ENCODE data around the gene SPTBN1. TPM values are rescaled to one million over a fixed set of nuclear protein-coding genes. Genes with fewer than 3 reads are reported as not detected.
"Not testable (repeated sequence)": the region's sequence is repeated elsewhere in the genome, so short reads cannot be mapped to it uniquely, and the experiment has no call there.

The SPTBN1 gene
- total RNA-seq, 2 experiments from 2014 or later, result 82.9 to 109 TPM

DNA sequence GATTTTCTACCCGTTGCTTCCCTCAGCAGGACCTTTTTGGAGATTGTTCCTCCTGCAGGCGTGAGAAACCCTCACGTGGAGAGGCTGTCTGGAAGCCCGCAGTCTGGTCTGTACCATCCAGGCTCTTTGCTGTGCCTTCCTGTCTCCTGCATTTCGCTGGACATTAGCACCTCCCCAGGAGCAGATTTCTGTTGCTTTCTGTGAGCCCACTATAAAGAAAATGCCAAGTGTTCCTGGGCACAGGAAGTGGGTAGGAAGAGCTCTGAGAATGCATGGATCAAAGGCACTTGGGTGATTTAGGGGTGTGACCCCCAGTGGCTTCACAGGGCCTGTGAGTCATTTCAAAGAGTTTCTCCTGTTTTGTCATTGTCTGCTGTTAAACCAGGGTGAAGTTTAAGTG is 27.3 kb downstream of the SPTBN1 start:
- Mint-ChIP-seq H3K27ac (no peak overlapping the region), H3K27me3 (peaks cover 7% of the 10 kb centered on the region), H3K36me3 (no peaks in the 10 kb centered on the region), H3K4me3 (no peak overlapping the region), H3K4me1 (no peaks in the 10 kb centered on the region), H3K9me3 (ENCODE audit: low read depth) (peaks cover 3% of the 10 kb centered on the region)
- CTCF ChIA-PET, result no interaction called here
- no peak for ATAC-seq
- DNase-seq, result no peak

DNA sequence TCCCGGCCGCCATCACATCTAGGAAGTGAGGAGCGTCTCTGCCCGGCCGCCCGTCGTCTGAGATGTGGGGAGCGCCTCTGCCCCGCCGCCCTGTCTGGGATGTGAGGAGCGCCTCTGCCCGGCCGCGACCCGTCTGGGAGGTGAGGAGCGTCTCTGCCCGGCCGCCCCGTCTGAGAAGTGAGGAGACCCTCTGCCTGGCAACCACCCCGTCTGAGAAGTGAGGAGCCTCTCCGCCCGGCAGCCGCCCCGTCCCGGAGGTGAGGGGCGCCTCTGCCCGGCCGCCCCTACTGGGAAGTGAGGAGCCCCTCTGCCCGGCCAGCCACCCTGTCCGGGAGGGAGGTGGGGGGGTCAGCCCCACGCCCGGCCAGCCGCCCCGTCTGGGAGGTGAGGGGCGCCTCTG is 29.6 kb downstream of the SPTBN1 start:
- CTCF ChIA-PET; DNase-seq; H3K4me3 Mint-ChIP-seq; H3K27ac Mint-ChIP-seq; H3K4me1 Mint-ChIP-seq; H3K9me3 Mint-ChIP-seq (ENCODE audit: low read depth); ATAC-seq; H3K36me3 Mint-ChIP-seq: not testable (repeated sequence)
- H3K27me3 Mint-ChIP-seq, result peaks cover 13% of the 10 kb centered on the region

DNA sequence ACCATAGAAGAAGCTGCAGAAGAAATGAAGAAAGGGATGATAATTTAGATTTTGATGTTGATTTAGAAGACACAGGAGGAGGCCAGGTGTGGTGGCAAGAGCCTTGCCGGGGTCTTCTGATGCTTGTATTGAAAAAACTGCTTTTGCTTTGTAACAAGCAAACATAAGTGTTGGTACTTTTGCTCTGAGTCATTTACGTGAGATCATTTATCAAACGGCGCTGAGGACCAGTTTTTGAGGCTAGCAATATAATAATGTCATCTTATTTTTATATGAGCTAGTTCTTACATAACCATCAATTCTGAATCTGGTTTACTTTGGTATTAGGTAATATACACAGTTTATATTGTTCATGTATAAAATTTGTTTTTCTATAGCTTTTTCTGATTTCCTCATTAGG is 30.6 kb downstream of the SPTBN1 start:
- no peaks in the 10 kb centered on the region for H3K36me3 Mint-ChIP-seq
- H3K9me3 Mint-ChIP-seq (ENCODE audit: low read depth), result peaks cover 3% of the 10 kb centered on the region
- H3K4me1 Mint-ChIP-seq, result no peaks in the 10 kb centered on the region
- no peak overlapping the region for H3K27ac Mint-ChIP-seq
- no peak for ATAC-seq
- DNase-seq, result no peak
- no peak overlapping the region for H3K4me3 Mint-ChIP-seq
- peaks cover 18% of the 10 kb centered on the region for H3K27me3 Mint-ChIP-seq
- CTCF ChIA-PET, result no interaction called here

DNA sequence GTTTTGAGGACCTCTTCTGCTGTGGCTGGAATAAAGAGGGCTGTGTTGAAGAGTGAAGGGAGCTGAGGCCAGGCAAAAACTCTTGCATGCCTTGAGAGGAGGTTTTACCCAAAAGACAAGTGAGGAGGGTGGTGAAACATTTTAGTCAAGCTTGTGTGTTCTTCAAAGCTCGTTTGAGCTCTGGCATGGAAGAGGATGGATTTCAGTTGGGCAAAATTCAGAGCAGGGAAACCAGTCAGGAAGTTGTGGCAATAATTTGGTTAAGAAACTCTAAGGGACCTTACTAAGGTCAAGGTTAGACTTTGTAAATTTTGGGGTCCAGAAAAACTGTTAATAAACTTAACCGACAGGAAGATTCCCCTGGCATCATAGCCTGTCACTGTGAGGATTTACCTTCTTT is 34.7 kb downstream of the SPTBN1 start:
- ATAC-seq (no peak), DNase-seq (no peak)
- Mint-ChIP-seq H3K27me3 (peaks cover 31% of the 10 kb centered on the region), H3K4me1 (no peaks in the 10 kb centered on the region), H3K36me3 (no peaks in the 10 kb centered on the region), H3K4me3 (no peak overlapping the region), H3K9me3 (ENCODE audit: low read depth) (no peaks in the 10 kb centered on the region), H3K27ac (no peak overlapping the region)
- CTCF ChIA-PET, result no interaction called here

DNA sequence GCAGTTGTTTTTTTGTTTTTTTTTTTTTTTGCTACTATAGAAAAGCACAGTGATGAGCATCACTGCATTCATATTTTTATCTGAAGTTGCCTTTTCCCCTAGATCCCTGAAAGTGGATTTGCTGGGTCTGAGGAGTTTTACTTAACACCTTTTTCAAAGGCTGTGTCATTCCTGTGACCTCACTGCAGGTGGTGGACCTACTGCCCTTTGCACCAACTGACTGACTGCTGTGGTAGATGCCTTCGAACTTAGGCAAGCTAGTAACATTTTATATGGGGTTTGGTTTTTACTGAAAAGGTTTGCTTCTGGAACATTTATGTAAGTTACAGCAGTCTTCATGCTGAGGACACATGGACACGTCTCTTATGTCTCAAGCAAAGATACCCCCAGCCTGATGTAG is 36.2 kb downstream of the SPTBN1 start:
- no peak for DNase-seq
- no peak for ATAC-seq
- Mint-ChIP-seq H3K27me3 (peaks cover 33% of the 10 kb centered on the region), H3K4me3 (no peak overlapping the region), H3K9me3 (ENCODE audit: low read depth) (no peaks in the 10 kb centered on the region), H3K36me3 (no peaks in the 10 kb centered on the region), H3K4me1 (no peaks in the 10 kb centered on the region), H3K27ac (no peak overlapping the region)
- CTCF ChIA-PET, result no interaction called here

DNA sequence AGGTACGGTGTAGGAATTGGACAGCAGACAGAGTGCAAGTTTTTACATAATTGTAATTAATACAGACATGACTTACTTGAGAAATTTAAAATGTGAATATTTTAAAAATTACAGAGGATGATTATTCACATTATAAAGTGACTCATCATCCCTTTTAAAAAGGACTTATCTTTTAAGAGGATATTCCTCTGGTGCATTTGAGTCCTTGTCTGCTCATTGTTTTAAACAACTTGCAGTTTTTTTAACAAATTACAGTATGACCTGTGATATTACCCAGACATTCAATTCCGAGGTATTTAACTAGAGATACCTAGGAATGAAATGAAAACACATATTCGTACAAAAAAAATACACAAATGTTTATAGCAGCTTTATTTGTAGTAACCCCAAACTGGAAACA is 38.0 kb downstream of the SPTBN1 start:
- ATAC-seq (no peak), DNase-seq (no peak)
- Mint-ChIP-seq H3K27me3 (peaks cover 34% of the 10 kb centered on the region), H3K4me1 (no peaks in the 10 kb centered on the region), H3K27ac (no peak overlapping the region), H3K4me3 (no peak overlapping the region), H3K9me3 (ENCODE audit: low read depth) (no peaks in the 10 kb centered on the region), H3K36me3 (no peaks in the 10 kb centered on the region)
- CTCF ChIA-PET, result no interaction called here

DNA sequence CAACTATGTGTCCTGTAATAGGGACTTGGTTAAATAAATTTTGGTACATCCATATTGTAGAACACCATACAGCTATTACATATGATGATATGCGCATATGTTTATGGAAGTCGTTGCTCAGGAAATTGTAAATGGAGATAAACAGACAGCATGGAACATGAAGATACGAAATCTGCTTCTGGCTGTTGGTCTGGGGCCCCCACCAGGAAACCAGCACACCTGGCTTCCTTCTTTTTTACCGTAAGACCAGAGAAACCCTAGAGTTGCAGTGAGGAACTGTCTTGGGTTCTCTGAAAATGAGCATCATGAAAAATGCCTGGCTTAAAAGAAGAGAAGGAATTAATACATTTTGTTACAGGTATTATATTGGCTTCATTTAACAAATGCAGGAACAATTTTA is 40.8 kb downstream of the SPTBN1 start:
- Mint-ChIP-seq H3K27me3 (peaks cover 26% of the 10 kb centered on the region), H3K4me1 (no peaks in the 10 kb centered on the region), H3K36me3 (no peaks in the 10 kb centered on the region), H3K27ac (no peak overlapping the region), H3K4me3 (no peak overlapping the region), H3K9me3 (ENCODE audit: low read depth) (no peaks in the 10 kb centered on the region)
- no peak for ATAC-seq
- CTCF ChIA-PET, result interaction anchor here (0.7 kb wide), 1 partner anchor 429 kb away, joined by 3 read pairs; no protein-coding TSS in a partner anchor
- DNase-seq, result no peak

DNA sequence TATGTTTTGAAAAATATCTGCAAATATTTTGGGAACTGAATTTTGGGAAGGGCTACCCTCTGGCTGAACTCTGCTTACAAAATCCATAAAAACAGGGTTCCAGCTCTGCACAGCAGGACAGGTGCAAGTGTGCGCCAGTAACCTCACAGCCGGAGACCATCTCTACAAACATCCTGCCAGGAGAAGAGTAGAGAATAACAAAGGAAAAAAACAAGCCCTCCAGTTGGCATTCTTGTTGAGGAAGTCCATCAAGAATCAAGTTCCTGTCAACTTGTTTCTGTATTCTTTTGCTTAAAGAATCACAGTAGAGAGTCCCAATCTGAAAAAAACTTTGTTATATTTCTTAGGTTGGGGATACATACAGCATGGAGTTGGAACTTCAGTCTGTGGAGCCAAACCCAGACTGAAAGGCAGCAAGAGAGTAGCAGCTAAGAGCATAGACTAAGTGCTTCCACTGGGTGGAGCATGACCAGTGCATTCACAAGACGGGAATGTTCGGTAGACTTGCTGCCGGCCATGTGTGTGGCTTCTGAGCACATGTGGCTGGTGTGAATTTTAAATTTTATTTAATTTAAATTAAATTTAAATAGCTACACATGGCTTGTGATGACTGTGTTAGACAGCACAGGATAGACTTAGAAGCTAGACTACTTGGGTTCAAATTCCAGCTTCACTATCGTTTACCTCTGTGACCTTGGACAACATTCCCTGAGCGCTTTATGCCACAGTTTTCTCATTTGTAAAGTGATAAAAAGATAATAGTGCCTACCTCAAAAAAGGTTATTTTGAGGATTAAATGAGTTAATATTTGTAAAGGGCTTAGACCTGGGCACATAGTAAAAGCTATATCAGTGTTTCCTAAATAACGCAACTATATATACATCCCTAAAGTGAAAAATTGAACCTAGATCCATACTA is 41.9 kb downstream of the SPTBN1 start:
- no peaks in the 10 kb centered on the region for H3K36me3 Mint-ChIP-seq
- H3K9me3 Mint-ChIP-seq (ENCODE audit: low read depth), result no peaks in the 10 kb centered on the region
- no peaks in the 10 kb centered on the region for H3K4me1 Mint-ChIP-seq
- H3K4me3 Mint-ChIP-seq, result no peak overlapping the region
- H3K27ac Mint-ChIP-seq, result no peak overlapping the region
- H3K27me3 Mint-ChIP-seq, result peaks cover 22% of the 10 kb centered on the region
- DNase-seq (no peak), ATAC-seq (no peak)
- CTCF ChIA-PET, result no interaction called here

DNA sequence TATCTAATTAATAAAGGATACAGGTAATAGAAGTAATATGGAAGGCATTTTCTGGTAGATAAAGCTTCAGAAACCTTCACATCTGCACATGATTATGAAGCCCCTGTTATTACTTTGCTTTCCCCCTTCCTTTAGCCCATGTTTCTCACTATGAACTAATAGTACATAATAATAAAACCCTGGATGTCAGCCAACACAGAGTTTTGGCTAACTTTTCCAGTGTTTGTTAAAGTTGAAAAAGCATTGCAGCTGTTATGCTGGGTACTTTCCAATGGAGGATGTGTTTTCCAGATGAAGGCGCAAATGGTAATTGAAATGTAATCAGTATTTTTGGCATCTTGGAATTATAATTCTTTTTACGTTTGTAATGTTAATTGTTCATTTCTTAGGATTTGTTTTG is 43.5 kb downstream of the SPTBN1 start:
- Mint-ChIP-seq H3K9me3 (ENCODE audit: low read depth) (no peaks in the 10 kb centered on the region), H3K27ac (no peak overlapping the region), H3K36me3 (no peaks in the 10 kb centered on the region), H3K4me3 (no peak overlapping the region), H3K27me3 (peaks cover 15% of the 10 kb centered on the region), H3K4me1 (no peaks in the 10 kb centered on the region)
- CTCF ChIA-PET, result no interaction called here
- DNase-seq (no peak), ATAC-seq (no peak)

DNA sequence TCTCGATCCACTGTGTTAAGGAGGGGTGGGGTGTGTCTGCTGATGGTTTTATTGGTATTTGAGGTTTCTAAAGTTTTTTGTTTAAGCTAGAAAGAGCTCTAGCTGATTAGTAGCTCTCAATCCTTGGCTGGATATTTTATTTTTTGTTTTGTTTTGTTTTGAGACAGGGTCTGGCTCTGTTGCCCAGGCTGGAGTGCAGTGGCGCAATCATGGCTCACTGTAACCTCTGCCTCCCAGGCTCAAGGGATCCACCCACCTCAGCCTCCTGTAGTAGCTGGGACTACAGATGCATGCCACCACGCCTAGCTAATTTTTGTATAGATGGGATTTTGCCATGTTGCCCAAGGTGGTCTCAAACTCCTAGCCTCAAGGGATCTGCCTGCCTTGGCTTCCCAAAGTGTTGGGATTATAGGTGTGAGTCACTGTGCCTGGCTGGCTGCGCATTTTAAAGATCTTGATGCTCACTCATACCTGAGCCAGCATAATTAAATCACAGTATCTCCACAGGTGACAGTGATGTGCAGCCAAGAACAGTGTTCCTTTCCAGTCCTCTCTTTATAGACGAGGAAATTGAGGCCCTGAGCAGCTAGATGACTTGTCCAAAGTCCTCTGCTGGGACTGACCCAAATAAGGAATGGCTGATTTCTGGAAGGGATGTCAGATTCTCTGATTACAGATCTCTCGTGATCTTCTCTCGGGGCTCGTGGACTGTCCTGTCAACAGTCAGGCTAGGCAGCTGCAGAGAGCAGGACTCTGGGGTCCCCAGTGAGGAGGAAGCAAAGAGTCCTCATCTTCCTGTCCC is 44.5 kb downstream of the SPTBN1 start:
- no peaks in the 10 kb centered on the region for H3K36me3 Mint-ChIP-seq
- ATAC-seq (no peak), DNase-seq (no peak)
- H3K4me1 Mint-ChIP-seq, result no peaks in the 10 kb centered on the region
- no peak overlapping the region for H3K4me3 Mint-ChIP-seq
- CTCF ChIA-PET, result interaction anchor here (2.2 kb wide), 1 partner anchor 393 kb away, joined by 7 read pairs; no protein-coding TSS in a partner anchor
- H3K27me3 Mint-ChIP-seq, result peaks cover 10% of the 10 kb centered on the region
- no peaks in the 10 kb centered on the region for H3K9me3 Mint-ChIP-seq (ENCODE audit: low read depth)
- no peak overlapping the region for H3K27ac Mint-ChIP-seq

DNA sequence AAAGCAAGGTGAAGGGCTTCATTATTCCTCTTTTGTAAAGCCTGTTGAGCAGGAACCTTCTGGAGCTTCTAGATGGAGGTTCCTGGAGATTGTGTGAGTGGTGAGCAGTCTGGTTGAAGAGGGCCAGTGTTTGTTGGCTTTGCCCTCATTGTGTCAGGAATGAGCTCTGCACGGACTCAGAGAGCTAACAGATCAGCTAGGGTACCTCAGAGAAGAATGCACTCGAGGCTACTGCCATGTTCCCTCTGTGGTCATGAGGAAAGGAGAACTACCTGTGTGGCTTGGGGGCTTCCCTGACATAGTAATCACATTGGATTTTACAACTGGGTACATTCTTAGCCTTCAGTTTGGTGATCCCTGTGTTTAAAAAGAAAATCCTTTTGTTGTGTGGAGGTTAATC is 46.6 kb downstream of the SPTBN1 start:
- no peak overlapping the region for H3K27ac Mint-ChIP-seq
- CTCF ChIA-PET, result interaction anchor here (1.6 to 2.1 kb wide), 3 partner anchors 9 to 396 kb away, joined by 3 to 16 read pairs (median 6); no protein-coding TSS in a partner anchor

DNA sequence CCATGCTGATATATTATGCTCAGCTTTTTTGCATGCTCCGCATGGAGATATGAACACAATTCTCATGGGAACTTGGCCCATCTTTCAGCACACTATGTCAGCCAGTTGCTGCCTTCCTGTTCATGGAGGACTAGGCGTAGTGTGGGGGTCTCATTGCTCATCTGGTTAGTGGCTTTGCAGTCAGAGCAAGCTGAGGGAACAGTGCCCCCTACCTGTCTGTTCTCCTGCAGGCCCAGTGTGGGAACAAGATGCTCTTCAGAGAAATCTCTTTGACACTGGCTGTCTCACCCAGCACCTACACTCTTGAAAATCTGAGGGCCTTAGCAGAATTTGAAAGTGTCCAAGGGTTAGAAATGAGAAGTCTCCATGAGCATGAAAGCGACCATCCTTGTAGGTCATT is 47.1 kb downstream of the SPTBN1 start:
- H3K27ac Mint-ChIP-seq, result no peak overlapping the region
- H3K9me3 Mint-ChIP-seq (ENCODE audit: low read depth), result no peaks in the 10 kb centered on the region
- no peaks in the 10 kb centered on the region for H3K4me1 Mint-ChIP-seq
- DNase-seq, result peak; percentile 56
- H3K36me3 Mint-ChIP-seq, result no peaks in the 10 kb centered on the region
- H3K27me3 Mint-ChIP-seq, result peaks cover 4% of the 10 kb centered on the region
- peak; percentile 39 for ATAC-seq
- CTCF ChIA-PET, result interaction anchor here (1.6 to 2.1 kb wide), 3 partner anchors 9 to 396 kb away, joined by 3 to 16 read pairs (median 6); no protein-coding TSS in a partner anchor
- no peak overlapping the region for H3K4me3 Mint-ChIP-seq

More for the DNA sequence above, 46.6 kb downstream of the SPTBN1 start:
- Mint-ChIP-seq H3K4me1 (no peaks in the 10 kb centered on the region), H3K36me3 (no peaks in the 10 kb centered on the region), H3K4me3 (no peak overlapping the region), H3K9me3 (ENCODE audit: low read depth) (no peaks in the 10 kb centered on the region), H3K27me3 (peaks cover 4% of the 10 kb centered on the region)
- ATAC-seq, result no peak
- no peak for DNase-seq

DNA sequence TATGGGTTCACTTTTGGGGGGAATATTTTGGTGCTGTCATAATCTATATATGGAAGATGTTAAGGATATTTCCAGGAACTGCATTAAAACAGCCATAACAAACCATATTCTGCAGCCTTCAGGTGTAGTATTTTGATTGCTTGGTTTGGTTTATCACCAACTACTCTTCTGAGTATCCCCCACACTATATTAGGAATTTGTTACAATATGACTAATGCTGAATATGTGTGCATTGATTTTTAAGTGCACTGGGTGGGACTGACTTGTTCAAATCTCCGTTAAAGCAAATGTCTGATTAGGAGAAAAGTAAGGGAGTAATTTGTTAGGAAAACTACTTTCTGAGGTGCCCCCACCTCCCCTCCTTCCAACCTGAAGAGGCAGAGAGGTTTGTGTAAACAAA is 47.7 kb downstream of the SPTBN1 start:
- CTCF ChIA-PET, result interaction anchor here (1.6 to 2.1 kb wide), 2 partner anchors 8 to 397 kb away, joined by 3 to 16 read pairs; no protein-coding TSS in a partner anchor
- H3K27me3 Mint-ChIP-seq, result peaks cover 4% of the 10 kb centered on the region
- DNase-seq (no peak), ATAC-seq (no peak)
- H3K4me1 Mint-ChIP-seq, result no peaks in the 10 kb centered on the region
- no peaks in the 10 kb centered on the region for H3K36me3 Mint-ChIP-seq
- no peaks in the 10 kb centered on the region for H3K9me3 Mint-ChIP-seq (ENCODE audit: low read depth)
- no peak overlapping the region for H3K4me3 Mint-ChIP-seq
- H3K27ac Mint-ChIP-seq, result no peak overlapping the region

Measured in activated CD8-positive, alpha-beta memory T cell treated with anti-CD3 and anti-CD28 coated beads, Interleukin-2, amount 10 ng/mL, durations not matched to agents 7 days and 5 days (primary cell).